GM12878 (cell line): ENCODE data around the gene HS3ST6.

Experiments used
- ATF3 ChIP-seq: IDR thresholded peaks from 2 replicates; pipeline ENCODE4 v1.6.1; 2011; ENCODE audit warnings: low read depth, mild to moderate bottlenecking, low read length, moderate library complexity, borderline replicate concordance; ENCODE audit errors: extremely low read depth
- CBFB ChIP-seq: IDR thresholded peaks from 2 replicates; pipeline ENCODE4 v1.6.1; 2016; ENCODE audit warnings: antibody characterized with exemption, low read depth
- CEBPZ ChIP-seq: fragments of 150-350 bp; IDR thresholded peaks from 2 replicates; pipeline ENCODE4 v1.6.1; 2016; ENCODE audit warnings: low read depth, low read length
- CTCF ChIP-seq, 3 experiments: IDR thresholded peaks in 2 of 3; conservative IDR thresholded peaks in 1 of 3; 2 replicates each; pipeline ENCODE4 v1.5.1; 2011; ENCODE audit warnings: low read depth in 3 of 3, low read length in 3 of 3, mild to moderate bottlenecking in 3 of 3, control low read depth in 2 of 3, moderate library complexity in 2 of 3, inconsistent platforms in 1 of 3, mixed read lengths in 1 of 3; ENCODE audit not compliant: control insufficient read depth in 2 of 3, insufficient read depth in 1 of 3; ENCODE audit errors: extremely low read depth in 1 of 3
- MAX ChIP-seq: IDR thresholded peaks from 2 replicates; pipeline ENCODE4 v1.6.1; 2012; ENCODE audit warnings: low read depth, low read length, improper control_type of control experiment
- MTA3 ChIP-seq: IDR thresholded peaks from 2 replicates; pipeline ENCODE4 v1.6.1; 2012; ENCODE audit warnings: low read length, inconsistent platforms, borderline replicate concordance
- POLR2A ChIP-seq: IDR thresholded peaks from 2 replicates; pipeline ENCODE4 v1.6.1; 2011; ENCODE audit warnings: low read depth, mild to moderate bottlenecking, low read length
- POLR2AphosphoS5 ChIP-seq: IDR thresholded peaks from 2 replicates; pipeline ENCODE4 v1.6.1; 2011; ENCODE audit warnings: mild to moderate bottlenecking, low read length, inconsistent platforms
- RB1 ChIP-seq: fragments of 450-650 bp; formaldehyde crosslinking; IDR thresholded peaks from 2 replicates; pipeline ENCODE4 v1.6.1; 2017; ENCODE audit warnings: mild to moderate bottlenecking, borderline replicate concordance
- SP1 ChIP-seq: IDR thresholded peaks from one replicate; pipeline ENCODE4 v1.6.1; 2011; ENCODE audit warnings: low read depth, low read length
- TAF1 ChIP-seq: IDR thresholded peaks from 2 replicates; pipeline ENCODE4 v1.6.1; 2011; ENCODE audit warnings: mild to moderate bottlenecking, low read depth, low read length, borderline replicate concordance
- ZNF384 ChIP-seq: IDR thresholded peaks from 2 replicates; pipeline ENCODE4 v1.6.1; 2012; ENCODE audit warnings: low read depth, mild to moderate bottlenecking, low read length, improper control_type of control experiment, borderline replicate concordance
- ZZZ3 ChIP-seq: IDR thresholded peaks from 2 replicates; pipeline ENCODE4 v1.6.1; 2011; ENCODE audit warnings: low read depth; ENCODE audit not compliant: control insufficient read depth, insufficient read length

GRCh38 chr16:1906055-1906845 is 12.0 kb downstream of the HS3ST6 start:
- TF ChIP-seq POLR2A (no peak), ZZZ3 (no peak), POLR2AphosphoS5 (no peak), MAX (no peak), CTCF (IDR thresholded peaks at IDR 0.05 in 2 of 3, conservative IDR thresholded peaks at IDR 0.05 in 1 of 3; ENCODE audit: control insufficient read depth in 2 of 3, extremely low read depth in 1 of 3, insufficient read depth in 1 of 3, low read depth in 3 of 3, low read length in 3 of 3) (no peak), MTA3 (no peak), CEBPZ (no peak), ZNF384 (no peak), SP1 (no peak), TAF1 (no peak), ATF3 (no peak), RB1 (no peak), CBFB (no peak)
